ENCODE data around the gene CFI.

DNA sequence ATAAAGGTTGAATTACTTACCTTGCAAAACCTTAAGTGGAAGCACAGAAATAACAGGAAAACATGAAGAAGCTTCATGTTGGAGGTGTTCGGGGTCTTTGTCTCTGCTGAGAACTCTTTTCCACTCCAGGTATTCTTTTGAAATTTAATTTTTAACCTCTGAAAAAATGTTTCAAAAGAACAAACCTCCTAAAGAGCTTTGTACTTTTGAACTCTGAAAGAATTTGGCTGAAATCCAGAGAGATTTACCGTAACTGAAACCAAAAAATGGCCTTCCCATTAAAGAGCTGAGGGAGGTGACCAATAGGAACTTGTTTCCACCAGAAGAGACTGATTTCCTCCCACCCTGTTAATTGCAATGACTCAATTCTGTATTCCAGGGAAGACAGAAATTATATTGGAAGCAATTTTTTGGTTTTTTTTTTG is at the start of gene CFI:
- TF ChIP-seq, protein P1, sequence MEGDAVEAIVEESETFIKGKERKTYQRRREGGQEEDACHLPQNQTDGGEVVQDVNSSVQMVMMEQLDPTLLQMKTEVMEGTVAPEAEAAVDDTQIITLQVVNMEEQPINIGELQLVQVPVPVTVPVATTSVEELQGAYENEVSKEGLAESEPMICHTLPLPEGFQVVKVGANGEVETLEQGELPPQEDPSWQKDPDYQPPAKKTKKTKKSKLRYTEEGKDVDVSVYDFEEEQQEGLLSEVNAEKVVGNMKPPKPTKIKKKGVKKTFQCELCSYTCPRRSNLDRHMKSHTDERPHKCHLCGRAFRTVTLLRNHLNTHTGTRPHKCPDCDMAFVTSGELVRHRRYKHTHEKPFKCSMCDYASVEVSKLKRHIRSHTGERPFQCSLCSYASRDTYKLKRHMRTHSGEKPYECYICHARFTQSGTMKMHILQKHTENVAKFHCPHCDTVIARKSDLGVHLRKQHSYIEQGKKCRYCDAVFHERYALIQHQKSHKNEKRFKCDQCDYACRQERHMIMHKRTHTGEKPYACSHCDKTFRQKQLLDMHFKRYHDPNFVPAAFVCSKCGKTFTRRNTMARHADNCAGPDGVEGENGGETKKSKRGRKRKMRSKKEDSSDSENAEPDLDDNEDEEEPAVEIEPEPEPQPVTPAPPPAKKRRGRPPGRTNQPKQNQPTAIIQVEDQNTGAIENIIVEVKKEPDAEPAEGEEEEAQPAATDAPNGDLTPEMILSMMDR (IDR thresholded peaks at IDR 0.05; ENCODE audit: insufficient read depth, low read length, poor library complexity, severe bottlenecking): no peak
- TF ChIP-seq EZH2phosphoT487 (conservative IDR thresholded peaks at IDR 0.05; ENCODE audit: low read length): no peak
